22Rv1 (cell line): ENCODE results near the gene LRRC3B.

ENCODE experiments used
- H3K27ac ChIP-seq: fragments of 450-650 bp; 2 replicates; pipeline ENCODE4 v1.5.1; 2017
- CTCF ChIP-seq: fragments of 450-650 bp; IDR thresholded peaks from 2 replicates; pipeline ENCODE4 v1.5.1; 2017; ENCODE audit warnings: mild to moderate bottlenecking
- ZFX ChIP-seq: fragments of 450-650 bp; IDR thresholded peaks from 2 replicates; pipeline ENCODE4 v1.6.1; 2017; ENCODE audit warnings: antibody characterized with exemption, borderline replicate concordance

Gene LRRC3B

GRCh38 chr3:26708501-26708900 lies 85.9 kb downstream of the LRRC3B start:
- TF ChIP-seq ZFX (no peak), CTCF (no peak)
- no peak overlapping the region for H3K27ac ChIP-seq

- TF ChIP-seq CTCF = peak; percentile 79
- TF ChIP-seq ZFX = no peak
- H3K27ac ChIP-seq = no peak overlapping the region
These were observed 89.8 kb downstream of the LRRC3B start for GRCh38 chr3:26712211-26713026.

- no peak for TF ChIP-seq ZFX
- no peak for TF ChIP-seq CTCF
- H3K27ac ChIP-seq = no peak overlapping the region
These were observed 90.5 kb downstream of the LRRC3B start for GRCh38 chr3:26713091-26713490.

GRCh38 chr3:26714485-26714884 lies 91.9 kb downstream of the LRRC3B start:
- no peak overlapping the region for H3K27ac ChIP-seq
- TF ChIP-seq CTCF = no peak
- no peak for TF ChIP-seq ZFX

- TF ChIP-seq CTCF (no peak), ZFX (no peak)
- no peak overlapping the region for H3K27ac ChIP-seq
These were observed 92.9 kb downstream of the LRRC3B start for GRCh38 chr3:26715431-26715830.

- TF ChIP-seq CTCF (no peak), ZFX (no peak)
- no peak overlapping the region for H3K27ac ChIP-seq
These were observed 95.7 kb downstream of the LRRC3B start for GRCh38 chr3:26718315-26718714.

- H3K27ac ChIP-seq = no peak overlapping the region
- TF ChIP-seq CTCF (no peak), ZFX (no peak)
These were observed 96.6 kb downstream of the LRRC3B start for GRCh38 chr3:26719134-26719533.
